Small intestine (tissue), 7 donors: ENCODE data around the gene PPP1R26. TPM values are rescaled to one million over a fixed set of nuclear protein-coding genes. Genes with fewer than 3 reads are reported as not detected.
"Not testable (repeated sequence)": the region's sequence is repeated elsewhere in the genome, so short reads cannot be mapped to it uniquely, and the experiment has no call there.

Experiments
- DNase-seq, 2 donors: peaks; one replicate each; pipeline versions ENCODE4 v3.0.0 to v3.0.0-alpha.2; 2013
- FAIRE-seq: peaks from 2 replicates; lab custom pipeline; 2012; peaks lifted over from hg19 to GRCh38; lab: Jason Lieb, UNC
- H3K27ac ChIP-seq, 3 donors: one replicate each; pipeline ENCODE4 v1.5.1; 2013; ENCODE audit warnings: low read length in 2 of 3, mild to moderate bottlenecking in 2 of 3, control low read depth in 1 of 3, inconsistent platforms in 1 of 3, low read depth in 1 of 3, moderate library complexity in 1 of 3
- H3K27me3 ChIP-seq, 3 donors: one replicate each; pipeline ENCODE4 v1.6.1; 2013; ENCODE audit warnings: low read length in 3 of 3, inconsistent platforms in 1 of 3; ENCODE audit not compliant: control insufficient read depth in 3 of 3, insufficient read depth in 3 of 3
- H3K36me3 ChIP-seq, 3 donors: one replicate each; pipeline ENCODE4 v1.6.1; 2013; ENCODE audit warnings: low read length in 3 of 3, inconsistent platforms in 1 of 3, low read depth in 1 of 3, mild to moderate bottlenecking in 1 of 3, moderate library complexity in 1 of 3; ENCODE audit not compliant: control insufficient read depth in 3 of 3, insufficient read depth in 2 of 3
- H3K4me1 ChIP-seq, 3 donors: one replicate each; pipeline ENCODE4 v1.6.1; 2013; ENCODE audit warnings: low read length in 2 of 3, inconsistent platforms in 1 of 3, low read depth in 1 of 3, mild to moderate bottlenecking in 1 of 3, moderate library complexity in 1 of 3; ENCODE audit not compliant: control insufficient read depth in 3 of 3, insufficient read depth in 2 of 3
- H3K4me3 ChIP-seq, 3 donors: one replicate each; pipeline ENCODE4 v1.5.1; 2013; ENCODE audit warnings: low read length in 3 of 3, control low read depth in 1 of 3, inconsistent platforms in 1 of 3, low read depth in 1 of 3, mild to moderate bottlenecking in 1 of 3, moderate library complexity in 1 of 3
- H3K9me3 ChIP-seq, 2 donors: one replicate each; pipeline ENCODE4 v1.6.1; 2013; ENCODE audit warnings: low read depth in 1 of 2, low read length in 1 of 2; ENCODE audit not compliant: control insufficient read depth in 2 of 2, insufficient read depth in 1 of 2
- WGBS, 3 donors: extraction: QIAGEN DNeasy Blood & Tissue Kit; methylation state at CpG; one replicate each; pipeline ENCODE4 v1.1.7; 2013; 5-methylcytosine and 5-hydroxymethylcytosine counted together
- polyA plus RNA-seq, 4 donors: library from polyadenylated mRNA; stranded (reverse) in 3 of 4; unstranded in 1 of 4; fragments of 200-250 nt in 3 of 4; fragments of 120-200 nt in 1 of 4; gene quantifications; one replicate each; pipeline versions ENCODE4 v1.2.1 to v1.2.3, GENCODE V29; 2013
- donor health status: healthy with polysubstance abuse.
- donor health status: control.
- donor health status: control.
- donor health status: Bipolar disorder and iron deficiency.
- donor health status: healthy.

Gene PPP1R26
- polyA plus RNA-seq, 4 donors, result 6.5 to 16.6 (median 10.0) TPM

GRCh38 chr9:135528842-135529435 is 49.4 kb downstream of the PPP1R26 start:
- DNase-seq, result not testable (repeated sequence)
- WGBS, 3 donors, result 78 to 94% (median 90%) methylated on average over 10 of the region's 10 CpGs

GRCh38 chr9:135530146-135530545 is 50.6 kb downstream of the PPP1R26 start:
- no peak overlapping the region for H3K4me3 ChIP-seq
- 67 to 76% (median 67%) methylated on average over 5 of the region's 5 CpGs for WGBS, 3 donors
- FAIRE-seq (no peak), DNase-seq (no peak)
- peaks cover 0 to 4% (median 2%) of the 10 kb centered on the region in 3 donors for H3K27me3 ChIP-seq
- H3K36me3 ChIP-seq, result no peaks in the 10 kb centered on the region
- H3K4me1 ChIP-seq, result no peaks in the 10 kb centered on the region
- no peaks in the 10 kb centered on the region for H3K9me3 ChIP-seq
- no peak overlapping the region for H3K27ac ChIP-seq

More at GRCh38 chr9:135528842-135529435, 49.4 kb downstream of the PPP1R26 start:
- H3K9me3 ChIP-seq, H3K4me3 ChIP-seq, H3K36me3 ChIP-seq, H3K27ac ChIP-seq, H3K27me3 ChIP-seq, H3K4me1 ChIP-seq, FAIRE-seq: not testable (repeated sequence)

GRCh38 chr9:135531096-135531495 is 51.5 kb downstream of the PPP1R26 start:
- FAIRE-seq (no peak), DNase-seq (no peak)
- WGBS, 3 donors, result 90 to 92% (median 91%) methylated on average over 10 of the region's 10 CpGs
- Histone ChIP-seq H3K27ac (no peak overlapping the region), H3K9me3 (no peaks in the 10 kb centered on the region), H3K27me3 (peaks cover 0 to 4% (median 2%) of the 10 kb centered on the region in 3 donors), H3K4me3 (no peak overlapping the region), H3K36me3 (no peaks in the 10 kb centered on the region), H3K4me1 (no peaks in the 10 kb centered on the region)

- Histone ChIP-seq H3K4me3 (no peak overlapping the region), H3K4me1 (no peaks in the 10 kb centered on the region), H3K9me3 (no peaks in the 10 kb centered on the region), H3K36me3 (no peaks in the 10 kb centered on the region), H3K27me3 (peaks cover 0 to 4% (median 2%) of the 10 kb centered on the region in 3 donors), H3K27ac (no peak overlapping the region)
- DNase-seq (no peak), FAIRE-seq (no peak)
- WGBS, 3 donors, result 85 to 92% (median 90%) methylated on average over 3 of the region's 3 CpGs
These were observed 53.5 kb downstream of the PPP1R26 start for GRCh38 chr9:135533113-135533512.

- H3K4me1 ChIP-seq, result no peaks in the 10 kb centered on the region
- WGBS, 3 donors, result 89 to 92% (median 89%) methylated on average over 12 of the region's 12 CpGs
- no peak for FAIRE-seq
These were observed 54.1 kb downstream of the PPP1R26 start for GRCh38 chr9:135533674-135534073.

GRCh38 chr9:135534192-135534711 is 54.7 kb downstream of the PPP1R26 start:
- not testable (repeated sequence) for H3K9me3 ChIP-seq, H3K27me3 ChIP-seq, H3K27ac ChIP-seq, FAIRE-seq, H3K4me1 ChIP-seq, H3K36me3 ChIP-seq, DNase-seq, H3K4me3 ChIP-seq
- WGBS, 3 donors, result 24 to 32% (median 28%) methylated on average over 8 to 10 of the region's 10 CpGs

More at GRCh38 chr9:135533674-135534073, 54.1 kb downstream of the PPP1R26 start:
- Histone ChIP-seq H3K27me3 (peaks cover 0 to 4% (median 2%) of the 10 kb centered on the region in 3 donors), H3K9me3 (no peaks in the 10 kb centered on the region), H3K27ac (no peak overlapping the region), H3K4me3 (no peak overlapping the region), H3K36me3 (no peaks in the 10 kb centered on the region)
- DNase-seq, result no peak

- not testable (repeated sequence) for H3K27me3 ChIP-seq
These were observed 55.2 kb downstream of the PPP1R26 start for GRCh38 chr9:135534826-135535225.

GRCh38 chr9:135535631-135536030 is 56.0 kb downstream of the PPP1R26 start:
- not testable (repeated sequence) for H3K4me3 ChIP-seq, DNase-seq, H3K27ac ChIP-seq, H3K27me3 ChIP-seq, H3K9me3 ChIP-seq, H3K4me1 ChIP-seq, H3K36me3 ChIP-seq, FAIRE-seq
- WGBS, 3 donors, result 78 to 88% (median 81%) methylated on average over 11 to 13 of the region's 13 CpGs

More at GRCh38 chr9:135534826-135535225, 55.2 kb downstream of the PPP1R26 start:
- not testable (repeated sequence) for H3K9me3 ChIP-seq, H3K27ac ChIP-seq, H3K4me3 ChIP-seq, H3K36me3 ChIP-seq, FAIRE-seq, H3K4me1 ChIP-seq, DNase-seq
- WGBS, 3 donors, result 73 to 79% (median 75%) methylated on average over 4 of the region's 4 CpGs
